ENCODE measurements around the gene KCNK2. TPM values are rescaled to one million over a fixed set of nuclear protein-coding genes. Genes with fewer than 3 reads are reported as not detected.

The KCNK2 gene
- total RNA-seq, 1 experiment from 2014 or later: 0.44 TPM

DNA sequence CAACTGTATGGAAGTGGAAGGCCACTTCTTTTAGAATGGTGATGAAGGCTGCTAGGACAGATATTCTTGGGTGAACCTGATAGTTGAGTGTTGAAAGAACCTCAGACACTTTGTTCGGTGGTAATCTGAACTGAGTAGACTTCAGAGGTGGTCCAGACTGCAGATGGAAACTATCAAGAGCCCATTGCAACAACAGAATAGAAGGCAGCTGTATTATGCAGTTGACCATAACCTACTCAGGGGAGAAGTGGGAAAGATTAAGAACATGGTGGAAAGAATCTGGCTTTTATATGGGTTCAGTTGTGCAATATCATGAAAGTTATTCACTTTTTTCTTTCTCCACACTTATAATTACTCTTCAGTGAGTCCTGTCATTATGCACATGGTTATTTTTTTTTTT is 194.0 kb downstream of the KCNK2 start:
- no peaks in the 10 kb centered on the region for H3K36me3 Mint-ChIP-seq (ENCODE audit: insufficient read depth in 1 of 3, low read depth in 3 of 3)
- no peak overlapping the region for H3T11ph ChIP-seq (ENCODE audit: low read length)
- H3K9me3 Mint-ChIP-seq: no peaks in the 10 kb centered on the region
- H3K27me3 Mint-ChIP-seq (ENCODE audit: low read depth): no peaks in the 10 kb centered on the region
- H3K18ac ChIP-seq (ENCODE audit: insufficient read length, low read depth, low read length): no peak overlapping the region
- H3K79me1 ChIP-seq (ENCODE audit: insufficient read depth, low read depth, low read length, poor library complexity, severe bottlenecking): no peaks in the 10 kb centered on the region
- H2BK20ac ChIP-seq (ENCODE audit: low read depth, low read length, poor library complexity, severe bottlenecking): no peak overlapping the region
- no peak overlapping the region for H3K4me3 Mint-ChIP-seq
- no CpG with 5 or more reads among the region's 1 CpG for WGBS (ENCODE audit: extremely low coverage, insufficient read length, low lambda C conversion rate)
- no peaks in the 10 kb centered on the region for H3K27me3 ChIP-seq (ENCODE audit: insufficient read depth, low read length)
- no peak overlapping the region for H2AFZ ChIP-seq (ENCODE audit: low read length)
- no peak overlapping the region for H2BK5ac ChIP-seq (ENCODE audit: insufficient read length, low read length)
- H4K5ac ChIP-seq (ENCODE audit: insufficient read length, low read depth, low read length): no peak overlapping the region
- H3K56ac ChIP-seq (ENCODE audit: insufficient read length, low read depth, low read length): no peak overlapping the region
- TF ChIP-seq CTCF (conservative IDR thresholded peaks at IDR 0.05): no peak
- no peak for DNase-seq
- no peak overlapping the region for H4K8ac ChIP-seq (replicated peaks; ENCODE audit: insufficient read length, low read depth, low read length)
- no peak overlapping the region for H2AK5ac ChIP-seq (ENCODE audit: insufficient read length, low read length)
- no peaks in the 10 kb centered on the region for H3K9me3 ChIP-seq (ENCODE audit: control insufficient read depth, low read depth, low read length)
- H3K79me2 ChIP-seq (ENCODE audit: insufficient read depth, low read length): no peaks in the 10 kb centered on the region
- H3K4ac ChIP-seq (ENCODE audit: low read depth, low read length): no peak overlapping the region
- no peak overlapping the region for H2BK120ac ChIP-seq (ENCODE audit: low read depth, low read length, poor library complexity, severe bottlenecking)
- H3K23ac ChIP-seq (ENCODE audit: insufficient read length, low read depth, low read length): no peak overlapping the region
- no peak overlapping the region; the same call in 1 of the 2 replicates for H2BK15ac ChIP-seq (ENCODE audit: low read depth, low read length)
- H4K91ac ChIP-seq (ENCODE audit: insufficient read length, low read depth, low read length): no peak overlapping the region
- peaks cover 10 to 12% of the 10 kb centered on the region in 2 experiments for H3K4me1 Mint-ChIP-seq
- H3K4me1 ChIP-seq (ENCODE audit: insufficient read depth, low read length): no peaks in the 10 kb centered on the region
- no peak overlapping the region for H3K14ac ChIP-seq (ENCODE audit: insufficient read depth, low read length)
- H3K27ac Mint-ChIP-seq: no peak overlapping the region
- H2BK12ac ChIP-seq (ENCODE audit: insufficient read length, low read depth, low read length): no peak overlapping the region
- no peak overlapping the region for H3K9ac ChIP-seq (ENCODE audit: extremely low read depth, insufficient read length, low read length)
- H3K23me2 ChIP-seq (ENCODE audit: insufficient read length, low read depth, low read length, poor library complexity, severe bottlenecking): no peaks in the 10 kb centered on the region
- no peaks in the 10 kb centered on the region for H4K20me1 ChIP-seq (ENCODE audit: control insufficient read depth, insufficient read depth, insufficient read length)
- H3K4me2 ChIP-seq (ENCODE audit: insufficient read depth, insufficient read length, low read length): no peak overlapping the region
- no peak overlapping the region for H3K27ac ChIP-seq (ENCODE audit: insufficient read length, low read depth, low read length)
